ENCODE data around the gene SEL1L. TPM values are rescaled to one million over a fixed set of nuclear protein-coding genes. Genes with fewer than 3 reads are reported as not detected.
A peak's percentile ranks its signal among the peaks of the same experiment; 100 is the strongest.

The SEL1L gene
- total and polyA plus RNA-seq, 2 of the 13 experiments (the other 11 are each of a cell fraction or from before 2014, with no cell fraction given) = 15.3 to 61.0 TPM

DNA sequence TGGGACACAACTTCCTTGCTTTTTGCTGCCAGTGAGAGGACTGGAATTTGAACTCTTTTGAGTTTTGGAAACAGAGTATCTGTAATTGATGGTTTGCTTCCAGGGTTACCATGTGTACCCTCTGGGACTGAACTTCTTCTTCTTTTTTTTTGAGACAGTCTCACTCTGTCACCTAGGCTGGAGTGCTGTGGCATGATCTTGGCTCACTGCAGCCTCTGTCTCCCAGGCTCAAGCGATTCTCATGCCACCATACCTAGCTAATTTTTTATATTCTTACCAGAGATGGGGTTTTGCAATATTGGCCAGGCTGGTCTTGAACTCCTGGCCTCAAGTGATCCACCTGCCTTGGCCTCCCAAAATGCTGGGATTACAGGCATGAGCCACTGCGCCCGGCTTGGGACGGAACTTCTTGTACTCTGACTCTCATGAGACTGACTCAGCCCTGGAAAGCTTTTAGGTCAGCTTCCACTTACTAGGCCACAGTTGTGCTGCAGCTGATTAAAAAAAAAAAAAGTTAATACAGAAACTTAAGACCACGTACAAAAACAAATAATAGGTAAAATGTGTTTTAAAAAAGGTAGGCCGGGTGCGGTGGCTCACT, 15.8 kb downstream of the SEL1L start (continued):
- peak; percentile 33; the same call in 1 of the 2 replicates for TF ChIP-seq ARID4A (CRISPR knock-in tag; IDR thresholded peaks at IDR 0.05; ENCODE audit: borderline replicate concordance)
- no peak for TF ChIP-seq CREB1 (IDR thresholded peaks at IDR 0.05)
- TF ChIP-seq CREB1 (CRISPR knock-in tag; IDR thresholded peaks at IDR 0.05) = no peak
- no peak for TF ChIP-seq STAG1 (CRISPR knock-in tag; IDR thresholded peaks at IDR 0.05)
- TF ChIP-seq, protein P1, sequence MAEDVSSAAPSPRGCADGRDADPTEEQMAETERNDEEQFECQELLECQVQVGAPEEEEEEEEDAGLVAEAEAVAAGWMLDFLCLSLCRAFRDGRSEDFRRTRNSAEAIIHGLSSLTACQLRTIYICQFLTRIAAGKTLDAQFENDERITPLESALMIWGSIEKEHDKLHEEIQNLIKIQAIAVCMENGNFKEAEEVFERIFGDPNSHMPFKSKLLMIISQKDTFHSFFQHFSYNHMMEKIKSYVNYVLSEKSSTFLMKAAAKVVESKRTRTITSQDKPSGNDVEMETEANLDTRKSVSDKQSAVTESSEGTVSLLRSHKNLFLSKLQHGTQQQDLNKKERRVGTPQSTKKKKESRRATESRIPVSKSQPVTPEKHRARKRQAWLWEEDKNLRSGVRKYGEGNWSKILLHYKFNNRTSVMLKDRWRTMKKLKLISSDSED (CRISPR knock-in tag; IDR thresholded peaks at IDR 0.05) = no peak
- TF ChIP-seq ZFYVE20 (CRISPR knock-in tag; IDR thresholded peaks at IDR 0.05; ENCODE audit: borderline replicate concordance, low read depth) = no peak
- TF ChIP-seq NR2F6 (IDR thresholded peaks at IDR 0.05) = no peak
- no peak for TF ChIP-seq NR2F6 (CRISPR knock-in tag; IDR thresholded peaks at IDR 0.05)
- no peak for TF ChIP-seq ZNF121 (CRISPR knock-in tag; IDR thresholded peaks at IDR 0.05)
- no peak for TF ChIP-seq NFYC (CRISPR knock-in tag; IDR thresholded peaks at IDR 0.05)
- TF ChIP-seq ZNF3 (CRISPR knock-in tag; IDR thresholded peaks at IDR 0.05) = no peak
- TF ChIP-seq HDAC2 (CRISPR knock-in tag; IDR thresholded peaks at IDR 0.05) = no peak
- no peak for TF ChIP-seq CTCF (CRISPR knock-in tag; IDR thresholded peaks at IDR 0.05)
- no peak for TF ChIP-seq ZMYM2 (CRISPR knock-in tag; IDR thresholded peaks at IDR 0.05)
- TF ChIP-seq, protein P2, sequence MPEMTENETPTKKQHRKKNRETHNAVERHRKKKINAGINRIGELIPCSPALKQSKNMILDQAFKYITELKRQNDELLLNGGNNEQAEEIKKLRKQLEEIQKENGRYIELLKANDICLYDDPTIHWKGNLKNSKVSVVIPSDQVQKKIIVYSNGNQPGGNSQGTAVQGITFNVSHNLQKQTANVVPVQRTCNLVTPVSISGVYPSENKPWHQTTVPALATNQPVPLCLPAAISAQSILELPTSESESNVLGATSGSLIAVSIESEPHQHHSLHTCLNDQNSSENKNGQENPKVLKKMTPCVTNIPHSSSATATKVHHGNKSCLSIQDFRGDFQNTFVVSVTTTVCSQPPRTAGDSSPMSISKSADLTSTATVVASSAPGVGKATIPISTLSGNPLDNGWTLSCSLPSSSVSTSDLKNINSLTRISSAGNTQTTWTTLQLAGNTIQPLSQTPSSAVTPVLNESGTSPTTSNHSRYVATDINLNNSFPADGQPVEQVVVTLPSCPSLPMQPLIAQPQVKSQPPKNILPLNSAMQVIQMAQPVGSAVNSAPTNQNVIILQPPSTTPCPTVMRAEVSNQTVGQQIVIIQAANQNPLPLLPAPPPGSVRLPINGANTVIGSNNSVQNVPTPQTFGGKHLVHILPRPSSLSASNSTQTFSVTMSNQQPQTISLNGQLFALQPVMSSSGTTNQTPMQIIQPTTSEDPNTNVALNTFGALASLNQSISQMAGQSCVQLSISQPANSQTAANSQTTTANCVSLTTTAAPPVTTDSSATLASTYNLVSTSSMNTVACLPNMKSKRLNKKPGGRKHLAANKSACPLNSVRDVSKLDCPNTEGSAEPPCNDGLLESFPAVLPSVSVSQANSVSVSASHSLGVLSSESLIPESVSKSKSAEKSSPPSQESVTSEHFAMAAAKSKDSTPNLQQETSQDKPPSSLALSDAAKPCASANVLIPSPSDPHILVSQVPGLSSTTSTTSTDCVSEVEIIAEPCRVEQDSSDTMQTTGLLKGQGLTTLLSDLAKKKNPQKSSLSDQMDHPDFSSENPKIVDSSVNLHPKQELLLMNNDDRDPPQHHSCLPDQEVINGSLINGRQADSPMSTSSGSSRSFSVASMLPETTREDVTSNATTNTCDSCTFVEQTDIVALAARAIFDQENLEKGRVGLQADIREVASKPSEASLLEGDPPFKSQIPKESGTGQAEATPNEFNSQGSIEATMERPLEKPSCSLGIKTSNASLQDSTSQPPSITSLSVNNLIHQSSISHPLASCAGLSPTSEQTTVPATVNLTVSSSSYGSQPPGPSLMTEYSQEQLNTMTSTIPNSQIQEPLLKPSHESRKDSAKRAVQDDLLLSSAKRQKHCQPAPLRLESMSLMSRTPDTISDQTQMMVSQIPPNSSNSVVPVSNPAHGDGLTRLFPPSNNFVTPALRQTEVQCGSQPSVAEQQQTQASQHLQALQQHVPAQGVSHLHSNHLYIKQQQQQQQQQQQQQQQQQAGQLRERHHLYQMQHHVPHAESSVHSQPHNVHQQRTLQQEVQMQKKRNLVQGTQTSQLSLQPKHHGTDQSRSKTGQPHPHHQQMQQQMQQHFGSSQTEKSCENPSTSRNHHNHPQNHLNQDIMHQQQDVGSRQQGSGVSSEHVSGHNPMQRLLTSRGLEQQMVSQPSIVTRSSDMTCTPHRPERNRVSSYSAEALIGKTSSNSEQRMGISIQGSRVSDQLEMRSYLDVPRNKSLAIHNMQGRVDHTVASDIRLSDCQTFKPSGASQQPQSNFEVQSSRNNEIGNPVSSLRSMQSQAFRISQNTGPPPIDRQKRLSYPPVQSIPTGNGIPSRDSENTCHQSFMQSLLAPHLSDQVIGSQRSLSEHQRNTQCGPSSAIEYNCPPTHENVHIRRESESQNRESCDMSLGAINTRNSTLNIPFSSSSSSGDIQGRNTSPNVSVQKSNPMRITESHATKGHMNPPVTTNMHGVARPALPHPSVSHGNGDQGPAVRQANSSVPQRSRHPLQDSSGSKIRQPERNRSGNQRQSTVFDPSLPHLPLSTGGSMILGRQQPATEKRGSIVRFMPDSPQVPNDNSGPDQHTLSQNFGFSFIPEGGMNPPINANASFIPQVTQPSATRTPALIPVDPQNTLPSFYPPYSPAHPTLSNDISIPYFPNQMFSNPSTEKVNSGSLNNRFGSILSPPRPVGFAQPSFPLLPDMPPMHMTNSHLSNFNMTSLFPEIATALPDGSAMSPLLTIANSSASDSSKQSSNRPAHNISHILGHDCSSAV (CRISPR knock-in tag; IDR thresholded peaks at IDR 0.05; ENCODE audit: borderline replicate concordance) = no peak
